ENCODE results near the gene ZNHIT3.
A peak's percentile ranks its signal among the peaks of the same experiment; 100 is the strongest.

The ZNHIT3 gene

GRCh38 chr17:36515837-36516236, 29.4 kb downstream of the ZNHIT3 start:
- no peak for DNase-seq

DNA sequence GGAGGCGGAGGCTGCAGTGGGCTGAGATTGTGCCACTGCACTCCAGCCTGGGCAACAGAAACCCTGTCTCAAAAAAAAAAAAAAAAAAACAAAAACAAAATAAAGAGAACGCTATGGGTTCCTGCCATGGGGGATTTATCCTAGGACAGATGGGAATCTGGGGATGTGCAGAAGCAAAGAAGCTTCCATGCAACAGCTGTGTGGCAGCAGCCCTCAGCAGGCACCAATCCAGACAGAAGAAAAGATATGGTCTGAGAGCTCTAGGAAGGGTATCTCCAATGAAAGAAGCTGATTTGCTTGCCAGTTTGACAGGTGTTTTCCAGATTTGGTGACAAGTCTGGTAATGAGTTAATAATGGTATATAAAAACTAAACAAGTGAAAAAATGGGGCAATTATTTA, 36.6 kb downstream of the ZNHIT3 start:
- DNase-seq: no peak

DNA sequence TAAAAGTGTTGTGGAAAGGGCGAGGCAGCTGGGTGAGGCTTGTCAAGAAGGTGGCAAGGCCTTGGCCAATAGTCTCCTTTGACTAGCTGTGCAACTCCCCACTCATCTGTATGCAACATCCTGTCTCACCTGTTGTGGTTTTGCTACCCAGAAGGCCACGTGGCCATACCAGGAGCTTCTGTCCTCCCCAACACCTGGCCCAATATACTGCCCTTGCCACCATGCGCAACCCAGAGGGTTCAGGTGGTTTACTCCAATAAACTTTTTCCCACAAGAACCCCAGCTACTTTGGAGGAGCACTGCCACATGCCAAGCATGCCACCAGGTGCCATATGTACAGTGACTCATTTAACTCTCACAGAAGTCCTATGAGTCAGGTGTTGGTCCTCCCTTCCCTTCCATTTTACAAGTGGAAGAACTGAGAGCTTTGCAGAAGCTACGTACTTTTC, 38.0 kb downstream of the ZNHIT3 start:
- no peak for DNase-seq

DNA sequence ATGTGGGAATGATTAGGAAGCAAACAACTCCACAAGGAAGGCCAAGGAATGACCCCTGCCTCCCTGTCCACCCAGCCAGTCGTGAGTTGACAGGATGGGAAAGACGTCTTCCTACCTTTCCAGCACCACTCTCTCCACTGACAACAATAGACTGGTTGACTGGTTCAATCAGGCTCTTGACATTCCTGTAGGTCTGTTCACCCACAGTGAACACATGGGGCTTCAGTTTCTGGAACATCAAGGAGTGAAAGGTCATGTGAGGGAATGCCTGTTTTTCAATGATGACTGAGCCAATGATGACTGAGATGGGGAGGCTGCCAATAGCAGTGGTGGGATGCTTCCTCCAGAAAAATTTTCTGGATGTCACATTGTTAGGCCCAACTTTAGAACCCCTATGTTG, 38.6 kb downstream of the ZNHIT3 start:
- DNase-seq: no peak

- DNase-seq: no peak
These were observed 39.4 kb downstream of the ZNHIT3 start for GRCh38 chr17:36525888-36526287.

DNA sequence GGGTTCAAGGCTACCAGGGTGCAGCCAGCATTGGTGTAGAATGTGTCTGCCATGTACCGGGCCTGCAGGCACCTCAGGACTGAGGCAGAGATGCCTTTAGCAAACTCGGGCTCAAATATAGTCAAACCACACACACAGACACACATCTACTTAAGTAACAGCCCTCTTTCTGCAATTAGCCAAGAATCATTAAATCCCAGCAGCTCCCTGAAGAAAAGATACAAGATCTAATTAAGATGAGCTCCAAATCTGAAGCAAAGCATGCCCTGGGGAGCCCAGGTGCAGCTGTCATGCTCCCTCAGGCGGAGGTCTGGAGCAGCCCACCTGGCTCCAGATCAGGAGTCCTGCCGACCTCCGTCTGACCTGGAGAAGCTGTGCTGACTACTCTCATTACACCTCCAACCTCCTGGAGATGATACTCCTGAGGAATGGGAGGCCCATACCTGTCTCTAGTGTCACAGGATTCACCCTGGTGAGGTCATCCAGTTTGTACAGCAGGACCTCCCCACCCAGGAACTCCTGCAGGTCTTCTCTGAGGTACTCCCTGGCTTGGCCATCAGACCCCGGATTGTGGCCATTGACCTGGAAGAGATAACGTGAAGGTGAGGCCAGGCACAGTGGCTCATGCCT, 41.3 kb downstream of the ZNHIT3 start:
- DNase-seq: no peak

DNA sequence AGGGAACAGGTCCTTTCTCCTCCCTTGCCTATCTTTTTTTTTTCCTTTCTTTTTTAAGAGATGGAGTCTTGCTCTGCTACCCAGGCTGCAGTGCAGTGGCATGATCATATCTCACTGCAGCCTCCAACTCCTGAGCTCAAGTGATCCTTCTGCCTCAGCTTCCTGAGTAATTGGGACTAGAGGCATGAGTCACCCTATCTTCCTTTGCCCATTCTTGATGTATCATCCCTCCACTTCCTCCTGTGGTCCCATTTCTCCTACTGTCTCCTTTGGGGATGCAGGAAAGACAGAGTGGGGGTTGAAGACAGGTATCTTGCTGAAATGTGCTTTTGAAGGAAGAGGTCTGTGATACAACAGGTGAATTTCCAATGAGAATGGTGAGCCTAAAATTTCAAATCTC, 42.6 kb downstream of the ZNHIT3 start:
- DNase-seq: peak; percentile 49

DNA sequence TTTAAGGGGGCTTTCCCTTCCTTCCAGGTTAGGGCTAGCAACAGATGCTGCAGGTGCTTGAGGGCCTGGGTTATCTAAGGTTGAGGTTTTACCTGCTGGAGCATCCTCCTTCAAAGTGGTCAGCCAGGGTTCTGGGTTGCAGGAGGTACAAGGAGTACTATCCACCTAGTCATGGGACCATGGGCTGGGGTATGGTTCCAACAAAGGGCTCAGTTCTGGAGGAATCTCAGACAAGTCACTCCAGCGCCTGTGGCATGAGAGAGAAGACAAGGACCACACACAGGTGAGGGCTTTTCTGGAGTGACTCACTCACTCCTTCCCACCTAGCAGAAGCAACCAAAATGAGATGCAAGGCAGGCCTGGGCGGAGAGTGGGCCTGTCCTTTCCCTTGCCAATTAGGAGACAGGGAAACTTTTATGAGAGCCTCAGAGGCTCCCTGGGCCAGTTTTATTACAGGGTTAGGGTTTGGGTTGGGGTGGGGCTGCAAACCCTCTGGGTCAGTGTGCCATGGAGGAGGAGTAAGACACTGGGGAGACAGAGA, 46.0 kb downstream of the ZNHIT3 start:
- DNase-seq: no peak

DNA sequence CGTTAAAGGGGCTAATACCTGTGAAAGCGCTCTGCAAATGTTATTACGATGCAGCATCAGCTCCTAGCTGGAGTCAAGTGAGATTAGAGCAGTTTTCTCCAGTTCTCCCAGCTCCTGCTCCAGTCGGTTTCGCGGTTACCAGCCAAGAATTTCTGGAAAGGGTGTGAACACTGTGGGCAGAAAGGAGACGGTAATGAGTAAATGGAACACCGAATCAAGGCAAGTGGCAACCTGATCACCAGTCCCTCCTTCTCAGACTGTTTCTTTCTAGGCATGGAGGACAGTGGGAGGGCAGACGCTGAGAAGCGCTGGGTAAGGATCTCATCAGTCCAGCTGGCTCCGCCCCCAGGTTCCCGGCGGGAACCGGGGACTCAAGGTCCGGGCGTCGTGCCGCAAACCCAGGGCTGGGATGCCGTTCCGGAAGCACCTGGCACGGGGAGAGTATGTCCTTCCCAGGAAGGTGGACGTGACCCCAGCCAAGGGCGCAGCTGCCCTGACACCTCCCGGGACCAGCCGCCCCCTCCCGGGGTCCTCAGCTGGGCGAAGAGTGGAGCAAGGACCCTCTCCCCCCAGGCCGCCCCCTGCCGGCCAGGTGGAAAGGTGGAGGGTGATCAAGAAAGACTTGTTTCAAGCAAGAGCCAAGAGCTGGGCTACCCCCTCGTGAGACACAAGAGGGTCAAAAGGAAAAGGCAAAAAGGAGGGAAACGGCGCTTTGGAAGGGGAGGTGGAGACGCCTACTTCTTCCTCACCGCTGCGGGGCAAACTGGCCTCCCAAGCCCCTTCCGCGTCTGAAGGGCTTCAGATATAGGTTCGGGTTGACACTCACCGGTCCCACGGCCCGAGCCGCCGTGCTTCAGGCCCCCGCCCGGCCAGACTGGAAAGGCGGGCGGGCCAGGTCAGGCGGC, 47.7 kb downstream of the ZNHIT3 start:
- DNase-seq: peak; percentile 40

- DNase-seq: peak; percentile 89
These were observed 48.6 kb downstream of the ZNHIT3 start, which contains the start of the genes MYO19 and PIGW for GRCh38 chr17:36534840-36535668. Gene MYO19 (minus strand): TSS chr17:36534868. CDS start chr17:36532538, 2,330 bp downstream. Gene PIGW (plus strand): TSS chr17:36534987. CDS start chr17:36537102, 2,115 bp downstream.

GRCh38 chr17:36535669-36536081, 49.2 kb downstream of the ZNHIT3 start:
- no peak for DNase-seq

DNA sequence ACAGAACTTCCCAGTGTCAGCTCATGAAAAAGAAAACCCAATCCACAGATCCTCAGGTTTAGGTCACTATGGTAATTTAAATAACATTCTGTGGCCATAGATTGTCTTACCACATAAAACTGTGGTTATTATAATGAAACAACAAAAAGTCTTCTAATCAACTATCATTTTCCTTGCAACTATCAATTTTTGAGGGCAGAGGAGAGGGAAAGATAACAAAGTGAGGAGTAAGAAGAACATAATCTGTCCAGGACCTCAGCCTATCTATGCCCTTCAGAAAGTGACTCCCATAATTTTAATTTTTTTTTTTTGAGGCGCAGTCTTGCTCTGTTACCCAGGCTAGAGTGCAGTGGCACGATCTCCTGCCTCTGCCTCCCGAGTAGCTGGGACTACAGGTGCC, 54.2 kb downstream of the ZNHIT3 start:
- DNase-seq: no peak

- no peak for DNase-seq
These were observed 56.3 kb downstream of the ZNHIT3 start for GRCh38 chr17:36542755-36543154.

DNA sequence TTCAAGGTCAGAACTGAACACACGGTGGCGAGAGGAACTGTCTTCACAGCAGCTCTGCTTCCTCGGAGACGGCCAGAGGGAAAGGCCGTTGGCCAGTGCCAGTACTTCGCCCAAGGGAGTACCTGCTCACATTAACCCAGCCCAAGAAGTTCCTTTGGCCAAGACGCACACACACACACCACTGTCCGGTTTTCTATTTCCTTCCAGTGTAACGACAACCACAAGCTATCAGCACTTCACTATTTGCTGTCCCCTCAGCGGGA, 57.5 kb downstream of the ZNHIT3 start:
- no peak for DNase-seq

- peak; percentile 93 for DNase-seq
These were observed 58.0 kb downstream of the ZNHIT3 start, which contains the start of gene GGNBP2 for GRCh38 chr17:36544307-36545076. Gene GGNBP2 (plus strand): TSS chr17:36544919. CDS start chr17:36545725, 806 bp downstream.

- DNase-seq: no peak
These were observed 58.6 kb downstream of the ZNHIT3 start for GRCh38 chr17:36545077-36545464.
